Middle frontal gyrus (tissue), 1 donor: ENCODE measurements around the gene NECAP2.
"Not testable (repeated sequence)": the region's sequence is repeated elsewhere in the genome, so short reads cannot be mapped to it uniquely, and the experiment has no call there.

ENCODE experiments used
- DNase-seq: peaks from one replicate; pipeline ENCODE4 v3.0.0-alpha.2; 2015; ENCODE audit warnings: low spot score; ENCODE audit errors: extremely low spot score

NECAP2 gene

DNA sequence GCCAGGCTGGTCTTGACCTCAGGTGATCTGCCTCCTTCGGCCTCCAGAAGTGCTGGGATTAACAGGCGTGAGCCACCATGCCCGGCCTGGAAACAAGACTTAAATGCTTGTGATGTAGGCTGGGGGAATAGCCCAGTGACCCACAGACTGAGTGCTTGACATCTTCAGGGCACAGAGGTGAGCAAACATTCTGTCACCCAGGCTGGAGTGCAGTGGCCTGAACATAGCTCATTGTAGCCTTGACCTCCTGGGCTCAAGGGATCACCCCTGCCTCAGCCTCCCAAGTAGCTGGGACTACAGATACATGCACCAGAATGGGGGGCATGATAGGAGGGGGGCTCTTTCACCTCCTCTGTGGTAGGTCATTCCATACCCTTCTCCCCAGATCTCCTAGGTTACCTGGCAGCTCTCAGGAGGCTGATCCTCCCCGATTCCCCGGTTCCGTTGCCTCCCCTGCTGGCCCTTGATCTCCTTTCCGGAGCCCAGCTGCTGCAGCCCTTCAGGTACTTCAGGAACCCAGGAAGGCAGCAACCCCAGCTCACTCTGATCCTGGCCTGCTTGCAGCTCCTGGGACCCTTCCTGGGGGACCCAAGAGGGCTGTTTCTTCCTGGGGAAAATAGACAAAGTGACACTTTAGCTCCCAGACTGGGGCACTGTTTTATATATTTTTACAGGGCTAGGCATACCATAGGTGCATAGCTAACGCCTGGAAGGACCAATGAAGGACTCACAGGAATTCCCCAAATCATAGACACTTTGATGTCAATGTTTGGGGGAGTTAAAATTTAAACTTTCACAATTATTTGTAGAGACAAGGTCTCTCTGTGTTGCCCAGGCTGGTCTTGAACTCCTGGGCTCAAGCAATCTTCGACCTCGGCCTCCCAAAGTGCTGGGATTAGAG, 15.1 kb upstream of the NECAP2 start:
- no peak for DNase-seq

DNA sequence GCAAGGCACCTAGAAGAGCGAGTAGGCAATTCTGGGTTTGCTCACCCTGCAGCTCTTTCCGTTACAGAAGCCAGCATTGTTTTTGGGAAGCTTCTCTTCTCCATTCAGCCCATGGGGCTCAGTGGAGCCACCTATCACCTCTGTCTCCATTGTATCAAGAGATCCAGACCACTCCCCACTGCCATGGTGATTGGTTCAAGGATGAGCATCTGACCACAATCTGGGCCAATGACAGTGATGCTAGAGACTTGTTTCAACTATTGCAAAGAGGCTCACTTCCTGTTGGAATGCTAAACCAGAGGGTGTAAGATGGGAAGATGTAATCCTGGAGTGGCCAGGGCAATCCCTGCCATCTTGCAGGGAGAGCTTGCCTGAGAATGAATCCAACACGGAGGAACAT, 9.9 kb upstream of the NECAP2 start:
- no peak for DNase-seq

DNA sequence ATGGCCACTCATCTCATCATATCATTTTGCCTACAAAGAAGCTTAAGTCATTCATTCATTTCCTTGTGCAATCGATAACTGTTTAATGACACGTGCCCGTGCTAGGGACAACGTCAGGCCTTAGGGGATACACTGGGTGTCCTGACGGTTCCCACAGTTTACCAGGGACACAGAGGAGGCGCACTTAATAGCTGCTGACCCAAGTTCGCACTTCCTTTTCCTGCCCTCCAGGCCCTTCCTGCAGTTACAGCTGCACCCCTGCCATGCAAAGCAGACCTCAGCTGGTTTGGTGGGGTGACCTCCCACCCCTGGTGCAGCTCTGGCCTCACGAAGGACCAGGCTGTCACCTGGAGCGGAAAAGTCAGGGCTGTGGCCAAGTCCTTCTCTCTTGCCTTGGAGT, 7.5 kb upstream of the NECAP2 start:
- no peak for DNase-seq

DNA sequence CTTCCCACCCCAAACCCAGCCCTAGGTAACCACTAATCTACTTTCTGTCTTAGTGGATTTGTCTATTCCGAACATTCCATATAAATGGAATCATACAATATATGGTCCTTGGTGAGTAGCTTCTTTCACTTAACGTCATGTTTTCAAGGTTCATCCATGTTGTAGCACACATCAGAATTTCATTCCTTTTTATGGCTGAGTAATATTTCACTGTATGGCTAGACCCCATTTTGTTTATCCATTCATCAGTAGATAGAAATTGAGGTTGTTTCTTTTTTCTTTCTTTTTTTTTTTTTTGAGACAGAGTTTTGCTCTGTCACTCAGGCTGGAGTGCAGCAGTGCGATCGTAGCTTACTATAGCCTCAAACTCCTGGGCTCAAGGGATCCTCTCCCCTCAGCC, 6.5 kb upstream of the NECAP2 start:
- no peak for DNase-seq

DNA sequence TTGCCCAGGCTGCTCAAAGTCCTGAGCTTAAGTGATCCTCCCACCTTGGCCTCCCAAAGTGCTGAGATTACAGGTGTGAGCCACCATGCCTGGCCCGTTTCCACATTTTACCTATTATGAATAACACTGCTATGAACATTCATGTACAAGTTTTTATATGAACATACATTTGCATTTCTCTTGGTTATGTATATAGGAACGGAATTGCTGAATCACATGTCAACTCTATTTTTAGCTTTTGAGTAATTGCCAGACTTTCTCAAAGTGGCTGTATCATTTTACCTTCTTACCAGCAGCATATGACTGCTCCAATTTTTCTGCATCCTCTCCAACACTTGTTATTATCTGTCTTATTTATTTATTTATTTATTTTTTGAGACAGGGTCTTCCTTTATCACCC, 6.0 kb upstream of the NECAP2 start:
- no peak for DNase-seq

DNA sequence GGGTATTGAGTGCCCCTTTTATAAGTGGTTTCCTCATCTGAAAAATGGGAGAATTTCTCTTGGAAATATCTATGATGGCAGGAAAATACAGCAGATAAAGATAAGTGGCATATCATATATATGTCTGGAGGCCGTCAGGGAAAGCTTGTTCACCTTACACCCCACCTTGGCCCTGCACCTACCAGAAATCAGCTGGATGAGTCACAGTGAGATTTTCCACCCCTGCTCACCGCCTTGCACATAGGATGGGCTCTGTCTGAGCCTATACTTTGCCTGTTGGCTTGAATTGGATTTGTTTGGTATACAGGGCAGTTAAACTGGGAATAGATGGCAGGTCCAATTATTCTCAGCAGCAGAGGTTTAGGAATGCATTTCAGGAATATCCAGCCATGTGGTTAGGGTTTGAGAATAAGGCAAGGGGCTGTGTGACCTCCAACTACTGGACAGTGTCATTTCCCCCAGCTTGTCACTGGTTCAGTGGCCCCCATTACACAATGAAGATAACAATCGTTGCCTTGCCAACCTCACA, 3.5 kb upstream of the NECAP2 start, which contains the start of gene SPATA21:
Gene SPATA21, minus strand, starts transcription at position 479 of the 529 bp plus-strand sequence. CDS start 6,053 bp downstream, outside the sequence.
- DNase-seq = no peak

DNA sequence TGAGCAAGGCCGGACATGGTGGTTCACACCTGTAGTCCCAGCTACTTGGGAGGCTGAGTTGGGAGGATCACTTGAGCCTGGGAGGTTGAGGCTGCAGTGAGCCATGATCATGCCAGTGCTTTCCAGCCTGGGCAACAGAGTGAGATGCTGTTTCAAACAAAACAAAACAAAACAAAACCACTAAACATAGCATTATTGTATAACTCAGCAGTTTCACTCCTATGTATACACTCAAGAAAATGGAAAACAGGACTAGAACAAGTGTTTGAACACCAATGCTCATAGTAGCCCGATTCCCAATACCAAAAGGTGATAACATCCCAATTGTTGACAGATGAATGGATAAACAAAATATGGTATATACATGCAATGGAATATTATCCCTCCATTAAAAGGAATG, 2.0 kb upstream of the NECAP2 start:
- DNase-seq = no peak

GRCh38 chr1:16438924-16439323, 1.6 kb upstream of the NECAP2 start:
- no peak for DNase-seq

- DNase-seq = peak; percentile 8
These were observed 424 bp upstream of the NECAP2 start for GRCh38 chr1:16440131-16440469.

GRCh38 chr1:16441282-16441665, 750 bp downstream of the NECAP2 start:
- no peak for DNase-seq

GRCh38 chr1:16442265-16442664, 1.7 kb downstream of the NECAP2 start:
- DNase-seq = no peak

DNA sequence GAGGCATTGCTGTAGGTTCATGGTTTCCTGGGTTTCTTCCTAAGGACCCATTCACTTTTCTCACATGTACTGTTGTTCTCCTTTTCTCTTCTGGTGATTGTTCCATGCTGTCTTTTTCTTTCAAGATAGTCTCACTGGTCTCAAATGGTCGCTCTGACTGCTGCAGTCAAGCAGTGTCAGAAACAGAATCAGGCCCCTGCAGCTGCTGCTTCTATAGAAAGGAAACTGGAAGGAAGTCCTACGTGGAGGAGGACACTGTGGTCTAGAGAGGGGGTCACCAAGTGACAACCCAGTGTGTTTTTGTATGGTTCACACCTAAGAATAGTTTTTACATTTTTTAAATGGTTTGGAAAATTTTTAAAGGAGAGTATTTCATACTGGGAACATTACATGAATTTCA, 2.4 kb downstream of the NECAP2 start:
- DNase-seq = no peak

- no peak for DNase-seq
These were observed 3.6 kb downstream of the NECAP2 start for GRCh38 chr1:16443975-16444770.

DNA sequence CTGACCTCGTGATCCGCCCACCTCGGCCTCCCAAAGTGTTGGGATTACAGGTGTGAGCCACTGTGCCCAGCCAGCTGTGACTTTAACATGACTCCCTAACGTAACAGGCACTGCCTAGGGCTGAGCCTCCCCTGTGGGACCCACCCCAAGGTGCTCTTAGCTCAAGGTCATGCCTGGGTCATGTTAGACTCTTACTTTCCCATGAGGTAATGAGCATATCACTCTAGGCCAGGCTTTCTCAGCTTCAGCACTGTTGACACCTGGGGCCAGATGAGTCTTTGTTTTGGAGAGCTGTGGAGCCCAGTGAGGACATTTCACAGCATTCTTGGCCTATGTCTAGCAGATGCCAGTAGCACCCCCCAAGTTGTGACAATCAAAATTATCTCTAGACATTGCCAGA, 4.5 kb downstream of the NECAP2 start:
- no peak for DNase-seq

DNA sequence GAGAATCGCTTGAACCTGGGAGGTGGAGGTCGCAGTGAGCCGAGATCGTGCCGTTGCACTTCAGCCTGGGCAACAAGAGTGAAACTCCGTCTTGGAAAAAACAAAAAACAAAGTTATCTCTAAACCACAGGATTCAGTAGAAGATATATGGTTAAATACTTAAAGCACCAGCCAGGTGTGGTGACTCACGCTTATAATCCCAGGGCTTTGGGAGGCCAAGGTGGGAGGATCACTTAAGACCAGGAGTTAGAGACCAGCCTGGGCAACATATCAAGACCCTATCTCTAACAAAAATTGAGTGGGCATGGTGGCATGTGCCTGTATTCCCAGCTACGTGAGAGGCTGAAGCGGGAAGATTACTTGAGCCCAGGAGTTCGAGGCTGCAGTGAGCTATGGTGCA, 5.6 kb downstream of the NECAP2 start:
- no peak for DNase-seq

- no peak for DNase-seq
These were observed 7.1 kb downstream of the NECAP2 start for GRCh38 chr1:16447641-16448040.

DNA sequence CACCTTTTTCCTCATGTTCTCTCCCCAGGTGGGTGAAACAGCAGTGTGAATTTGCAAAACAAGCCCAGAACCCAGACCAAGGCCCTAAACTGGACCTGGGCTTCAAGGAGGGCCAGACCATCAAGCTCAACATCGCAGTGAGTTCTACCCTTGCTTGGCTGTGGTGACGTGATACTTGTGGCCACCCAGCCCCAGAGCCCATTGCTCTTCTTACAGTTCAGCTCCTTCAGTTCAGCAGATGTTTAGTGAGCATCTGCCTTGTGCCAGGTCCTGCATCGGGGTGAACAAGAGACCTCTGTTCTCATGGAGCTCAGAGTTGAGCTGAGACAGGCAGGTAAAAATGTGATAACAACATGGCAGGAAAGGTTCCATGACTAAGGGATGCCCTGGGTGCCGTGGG, 8.5 kb downstream of the NECAP2 start:
- no peak for DNase-seq

- DNase-seq = no peak
These were observed 9.1 kb downstream of the NECAP2 start for GRCh38 chr1:16449666-16450065.

GRCh38 chr1:16450863-16451481, 10.4 kb downstream of the NECAP2 start:
- DNase-seq = no peak

GRCh38 chr1:16451841-16452528, 11.5 kb downstream of the NECAP2 start:
- no peak for DNase-seq

DNA sequence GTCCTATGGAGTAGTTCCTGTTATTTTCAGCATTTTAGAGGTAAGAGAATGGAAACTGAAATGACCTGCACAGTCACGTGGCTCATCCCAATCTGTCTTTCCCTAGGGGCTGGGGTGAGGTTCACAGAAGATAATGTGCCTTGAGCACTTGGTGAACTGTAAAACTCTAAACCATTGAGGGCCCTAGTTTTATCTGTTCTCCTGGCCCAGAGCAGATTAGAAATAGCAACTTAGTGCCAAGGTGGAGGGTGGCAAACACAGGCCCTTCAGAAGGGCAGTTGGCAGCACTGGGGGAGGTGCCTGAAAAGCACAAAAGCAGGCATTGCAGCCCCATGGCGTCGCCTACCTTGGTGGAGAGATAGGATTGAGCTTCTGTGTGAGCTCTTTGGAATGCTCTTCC, 14.4 kb downstream of the NECAP2 start:
- not testable (repeated sequence) for DNase-seq
